Measurements from ENCODE around the gene SLC35B2. TPM values are rescaled to one million over a fixed set of nuclear protein-coding genes. Genes with fewer than 3 reads are reported as not detected.

Gene SLC35B2
- total and polyA plus RNA-seq, 4 donors, result 18.9 to 27.0 (median 21.1) TPM

DNA sequence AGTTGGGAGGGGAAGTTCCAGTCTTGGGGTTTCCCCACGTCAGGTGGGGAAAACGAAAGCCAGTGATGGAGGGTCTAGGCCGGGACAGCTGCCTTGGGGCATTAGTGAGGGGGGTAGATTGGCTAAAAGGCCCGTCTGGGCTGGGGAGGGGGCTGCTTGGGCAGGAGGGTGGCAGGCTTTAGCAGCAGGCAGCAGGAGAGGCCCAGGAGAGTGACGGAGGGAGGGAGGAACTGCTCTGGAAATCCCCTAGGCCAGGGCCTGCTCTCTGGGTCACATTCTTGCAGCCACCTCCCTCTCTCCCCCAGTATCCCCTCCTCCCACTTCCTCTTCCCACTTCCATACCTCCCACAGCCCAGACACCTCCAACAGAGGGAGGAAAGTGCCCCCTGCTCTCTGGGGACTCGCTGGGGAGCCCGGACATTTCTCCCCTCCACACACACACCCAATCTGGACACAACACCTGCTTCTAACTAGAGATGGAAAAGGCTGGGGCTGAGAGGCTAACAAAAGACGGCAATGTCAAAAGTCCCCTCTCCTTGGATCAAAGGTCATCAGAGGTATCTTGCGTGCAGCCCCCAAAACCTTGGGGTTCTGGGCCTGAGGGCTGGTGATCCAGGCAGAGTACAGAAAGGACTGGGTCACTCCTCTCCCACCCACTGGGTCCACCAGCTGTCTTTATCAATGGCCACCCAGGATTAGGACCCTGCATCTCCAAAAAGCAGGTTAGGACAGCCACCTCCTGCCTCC lies 6.2 kb upstream of the SLC35B2 start:
- Histone ChIP-seq H3K27me3 (ENCODE audit: control insufficient read depth in 4 of 4, insufficient read depth in 4 of 4, low read length in 3 of 4) (no peaks in the 10 kb centered on the region), H3K36me3 (ENCODE audit: control insufficient read depth in 4 of 4, insufficient read depth in 3 of 4, low read depth in 1 of 4, low read length in 3 of 4) (peaks cover 0 to 10% (median 7%) of the 10 kb centered on the region in 4 donors), H3K9ac (ENCODE audit: low read depth in 1 of 2, low read length in 2 of 2) (peak overlapping the region in 1 of 2 donors; percentile 89), H3K27ac (ENCODE audit: low read depth in 1 of 2, low read length in 2 of 2) (peak overlapping the region; percentile 26 to 86), H3K4me3 (ENCODE audit: low read depth in 1 of 3, low read length in 3 of 3) (peak overlapping the region; percentile 68 to 92 (median 78)), H3K9me3 (ENCODE audit: control insufficient read depth in 4 of 4, low read length in 3 of 4) (no peaks in the 10 kb centered on the region), H3K4me1 (ENCODE audit: control insufficient read depth in 4 of 4, insufficient read depth in 4 of 4, low read length in 3 of 4) (peaks cover 14 to 33% (median 25%) of the 10 kb centered on the region in 4 donors)
- TF ChIP-seq SP1 (IDR thresholded peaks at IDR 0.05), result peak; percentile 34
- no peak for TF ChIP-seq HNF4G (IDR thresholded peaks at IDR 0.05)
- TF ChIP-seq, protein P1, sequence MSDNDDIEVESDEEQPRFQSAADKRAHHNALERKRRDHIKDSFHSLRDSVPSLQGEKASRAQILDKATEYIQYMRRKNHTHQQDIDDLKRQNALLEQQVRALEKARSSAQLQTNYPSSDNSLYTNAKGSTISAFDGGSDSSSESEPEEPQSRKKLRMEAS (IDR thresholded peaks at IDR 0.05), result no peak
- no peak for TF ChIP-seq EGR1 (IDR thresholded peaks at IDR 0.05; ENCODE audit: low read depth in 2 of 2)
- no peak for TF ChIP-seq NR2F2 (IDR thresholded peaks at IDR 0.05)
- no peak for TF ChIP-seq JUND (IDR thresholded peaks at IDR 0.05)
- TF ChIP-seq TAF1 (conservative IDR thresholded peaks at IDR 0.05), result no peak
- TF ChIP-seq, protein P2, sequence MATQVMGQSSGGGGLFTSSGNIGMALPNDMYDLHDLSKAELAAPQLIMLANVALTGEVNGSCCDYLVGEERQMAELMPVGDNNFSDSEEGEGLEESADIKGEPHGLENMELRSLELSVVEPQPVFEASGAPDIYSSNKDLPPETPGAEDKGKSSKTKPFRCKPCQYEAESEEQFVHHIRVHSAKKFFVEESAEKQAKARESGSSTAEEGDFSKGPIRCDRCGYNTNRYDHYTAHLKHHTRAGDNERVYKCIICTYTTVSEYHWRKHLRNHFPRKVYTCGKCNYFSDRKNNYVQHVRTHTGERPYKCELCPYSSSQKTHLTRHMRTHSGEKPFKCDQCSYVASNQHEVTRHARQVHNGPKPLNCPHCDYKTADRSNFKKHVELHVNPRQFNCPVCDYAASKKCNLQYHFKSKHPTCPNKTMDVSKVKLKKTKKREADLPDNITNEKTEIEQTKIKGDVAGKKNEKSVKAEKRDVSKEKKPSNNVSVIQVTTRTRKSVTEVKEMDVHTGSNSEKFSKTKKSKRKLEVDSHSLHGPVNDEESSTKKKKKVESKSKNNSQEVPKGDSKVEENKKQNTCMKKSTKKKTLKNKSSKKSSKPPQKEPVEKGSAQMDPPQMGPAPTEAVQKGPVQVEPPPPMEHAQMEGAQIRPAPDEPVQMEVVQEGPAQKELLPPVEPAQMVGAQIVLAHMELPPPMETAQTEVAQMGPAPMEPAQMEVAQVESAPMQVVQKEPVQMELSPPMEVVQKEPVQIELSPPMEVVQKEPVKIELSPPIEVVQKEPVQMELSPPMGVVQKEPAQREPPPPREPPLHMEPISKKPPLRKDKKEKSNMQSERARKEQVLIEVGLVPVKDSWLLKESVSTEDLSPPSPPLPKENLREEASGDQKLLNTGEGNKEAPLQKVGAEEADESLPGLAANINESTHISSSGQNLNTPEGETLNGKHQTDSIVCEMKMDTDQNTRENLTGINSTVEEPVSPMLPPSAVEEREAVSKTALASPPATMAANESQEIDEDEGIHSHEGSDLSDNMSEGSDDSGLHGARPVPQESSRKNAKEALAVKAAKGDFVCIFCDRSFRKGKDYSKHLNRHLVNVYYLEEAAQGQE (IDR thresholded peaks at IDR 0.05), result no peak
- TF ChIP-seq HNF4A (conservative IDR thresholded peaks at IDR 0.05), result no peak
- TF ChIP-seq YY1 (IDR thresholded peaks at IDR 0.05), result no peak
- peak in 1 of 2 donors; percentile 7 for TF ChIP-seq RXRA (IDR thresholded peaks at IDR 0.05)
- 34% methylated on average over 9 of the region's 9 CpGs for WGBS
- DNase-seq (ENCODE audit: low spot score), result no peak

DNA sequence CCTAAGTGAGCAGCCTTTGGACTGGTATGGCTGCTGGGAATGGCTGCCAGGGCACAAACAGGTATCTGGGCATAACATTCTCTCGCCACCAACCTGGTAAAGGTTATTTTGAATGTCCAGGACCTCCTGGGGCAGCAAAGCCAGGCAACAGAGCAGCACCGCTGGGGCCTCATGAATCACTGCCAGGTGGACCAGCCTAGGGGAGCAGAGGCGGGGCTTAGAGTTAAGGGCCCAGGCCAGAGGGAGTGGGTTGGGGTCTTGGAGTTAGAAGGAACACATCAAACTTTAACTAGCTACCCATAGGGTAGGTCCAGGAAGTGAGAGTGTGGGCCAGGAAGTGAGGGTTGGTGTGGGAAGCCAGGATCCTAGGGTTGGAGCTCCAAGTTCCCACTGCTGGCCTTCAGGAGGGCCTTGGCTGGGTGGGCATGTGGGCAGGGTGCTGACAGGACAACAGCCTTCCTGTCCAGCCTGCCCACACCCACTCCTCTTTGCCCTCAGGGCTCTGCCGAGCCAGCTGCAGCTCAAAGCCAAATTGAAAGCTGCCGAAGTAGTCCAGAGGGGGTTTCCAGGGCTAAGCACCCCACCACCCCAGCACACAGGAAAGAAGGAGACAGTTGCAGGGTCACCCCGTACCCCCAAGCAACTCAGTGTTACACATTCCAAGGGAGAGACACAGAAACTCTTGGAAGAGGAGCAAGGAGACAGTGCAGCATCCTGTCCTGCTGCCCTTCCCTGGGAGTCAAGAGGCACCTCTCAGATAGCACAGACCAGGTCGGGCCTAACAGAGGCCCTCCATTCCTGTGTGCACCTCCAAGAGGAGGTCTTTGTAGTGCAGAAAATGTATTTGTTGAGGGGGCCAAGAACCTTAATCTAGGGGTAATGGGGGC lies 5.4 kb upstream of the SLC35B2 start:
- peaks cover 15 to 36% (median 29%) of the 10 kb centered on the region in 4 donors for H3K4me1 ChIP-seq (ENCODE audit: control insufficient read depth in 4 of 4, insufficient read depth in 4 of 4, low read length in 3 of 4)
- no peaks in the 10 kb centered on the region for H3K27me3 ChIP-seq (ENCODE audit: control insufficient read depth in 4 of 4, insufficient read depth in 4 of 4, low read length in 3 of 4)
- H3K4me3 ChIP-seq (ENCODE audit: low read depth in 1 of 3, low read length in 3 of 3), result peak overlapping the region in 1 of 3 donors; percentile 32
- peak overlapping the region in 1 of 2 donors; percentile 89 for H3K9ac ChIP-seq (ENCODE audit: low read depth in 1 of 2, low read length in 2 of 2)
- DNase-seq (ENCODE audit: low spot score), result no peak
- WGBS, result 71% methylated on average over 7 of the region's 7 CpGs
- H3K9me3 ChIP-seq (ENCODE audit: control insufficient read depth in 4 of 4, low read length in 3 of 4), result no peaks in the 10 kb centered on the region
- peaks cover 0 to 10% (median 8%) of the 10 kb centered on the region in 4 donors for H3K36me3 ChIP-seq (ENCODE audit: control insufficient read depth in 4 of 4, insufficient read depth in 3 of 4, low read depth in 1 of 4, low read length in 3 of 4)
- peak overlapping the region; percentile 26 to 36 for H3K27ac ChIP-seq (ENCODE audit: low read depth in 1 of 2, low read length in 2 of 2)
- TF ChIP-seq, protein P2 (IDR thresholded peaks at IDR 0.05), result no peak
- TF ChIP-seq TAF1 (conservative IDR thresholded peaks at IDR 0.05) (no peak), RAD21 (IDR thresholded peaks at IDR 0.05) (no peak), HNF4G (IDR thresholded peaks at IDR 0.05) (no peak)
